HG03439 (cell line): ENCODE measurements around the gene ZNF136.

Experiments
- ATAC-seq: cut with Tn5 transposase; IDR thresholded peaks from one replicate; pipeline ENCODE4 v1.9.1; 2021; ENCODE audit warnings: mild to moderate bottlenecking, moderate library complexity; ENCODE audit not compliant: unreplicated experiment

Gene ZNF136

GRCh38 chr19:12162882-12163806 lies at the start of gene ZNF136:
Gene ZNF136 (plus strand): TSS chr19:12163096. CDS start chr19:12163204, 108 bp downstream.
- peak; percentile 95 for ATAC-seq

GRCh38 chr19:12113121-12113520 lies 49.8 kb upstream of the ZNF136 start:
- ATAC-seq = no peak

- ATAC-seq = no peak
These were observed 45.5 kb upstream of the ZNF136 start for GRCh38 chr19:12117201-12117970.

GRCh38 chr19:12126707-12127106 lies 36.2 kb upstream of the ZNF136 start:
- ATAC-seq = no peak

GRCh38 chr19:12133069-12133468 lies 29.8 kb upstream of the ZNF136 start:
- no peak for ATAC-seq

GRCh38 chr19:12137221-12137940 lies 25.5 kb upstream of the ZNF136 start:
- ATAC-seq = no peak

GRCh38 chr19:12139269-12139668 lies 23.6 kb upstream of the ZNF136 start:
- no peak for ATAC-seq

- peak; percentile 93 for ATAC-seq
These were observed 22.9 kb upstream of the ZNF136 start, which contains the start of gene ZNF20 for GRCh38 chr19:12139885-12140544. Gene ZNF20 (minus strand): TSS chr19:12140350. CDS start chr19:12140182, 168 bp downstream.

- ATAC-seq = peak; percentile 52
These were observed 22.1 kb upstream of the ZNF136 start for GRCh38 chr19:12140545-12141404.

- ATAC-seq = no peak
These were observed 21.5 kb upstream of the ZNF136 start for GRCh38 chr19:12141405-12141736.

- no peak for ATAC-seq
These were observed 17.5 kb upstream of the ZNF136 start for GRCh38 chr19:12145348-12145747.

GRCh38 chr19:12155324-12155860 lies 7.5 kb upstream of the ZNF136 start:
- no peak for ATAC-seq

GRCh38 chr19:12156223-12157058 lies 6.5 kb upstream of the ZNF136 start, which contains the start of gene ZNF625:
Gene ZNF625 (minus strand): TSS chr19:12156734. CDS start chr19:12156558, 176 bp downstream.
- ATAC-seq = peak; percentile 59

GRCh38 chr19:12159773-12160414 lies 3.0 kb upstream of the ZNF136 start:
- no peak for ATAC-seq

- no peak for ATAC-seq
These were observed 399 bp upstream of the ZNF136 start for GRCh38 chr19:12162513-12162881.

- no peak for ATAC-seq
These were observed 930 bp downstream of the ZNF136 start for GRCh38 chr19:12163826-12164225.

- ATAC-seq = no peak
These were observed 3.7 kb downstream of the ZNF136 start for GRCh38 chr19:12166626-12167025.

GRCh38 chr19:12180377-12180776 lies 17.5 kb downstream of the ZNF136 start:
- no peak for ATAC-seq
